Liver (tissue), 3 donors: ENCODE data around the gene LILRB5.
"Not testable (repeated sequence)": the region's sequence is repeated elsewhere in the genome, so short reads cannot be mapped to it uniquely, and the experiment has no call there.

Experiments used
- CTCF ChIP-seq: fragments of 150-350 bp; IDR thresholded peaks from 2 replicates; pipeline ENCODE4 v1.5.1; 2017; ENCODE audit warnings: improper control_type of control experiment, low read depth, low read length; ENCODE audit not compliant: missing input control
- EGR1 ChIP-seq, 2 donors: IDR thresholded peaks; 2 replicates each; pipeline ENCODE4 v1.6.1; 2016 to 2018; ENCODE audit warnings: antibody characterized with exemption in 2 of 2, low read depth in 2 of 2
- GABPA ChIP-seq, 2 donors: IDR thresholded peaks in 1 of 2; conservative IDR thresholded peaks in 1 of 2; 2 replicates each; pipeline ENCODE4 v1.6.1; 2016; ENCODE audit warnings: antibody characterized with exemption in 2 of 2, mild to moderate bottlenecking in 1 of 2, moderate library complexity in 1 of 2
- MAX ChIP-seq: IDR thresholded peaks from 2 replicates; pipeline ENCODE4 v1.6.1; 2016; ENCODE audit warnings: antibody characterized with exemption
- RAD21 ChIP-seq, 2 donors: IDR thresholded peaks; 2 replicates each; pipeline ENCODE4 v1.6.1; 2016; ENCODE audit warnings: antibody characterized with exemption in 2 of 2, mild to moderate bottlenecking in 2 of 2
- SP1 ChIP-seq: IDR thresholded peaks from 2 replicates; pipeline ENCODE4 v1.6.1; 2018; ENCODE audit warnings: antibody characterized with exemption, mild to moderate bottlenecking
- donor health status: healthy.
- donor health status: healthy.

- TF ChIP-seq CTCF; EGR1 (IDR thresholded peaks at IDR 0.05; ENCODE audit: low read depth in 2 of 2); GABPA (IDR thresholded peaks at IDR 0.05 in 1 of 2, conservative IDR thresholded peaks at IDR 0.05 in 1 of 2); RAD21 (IDR thresholded peaks at IDR 0.05); SP1; MAX: not testable (repeated sequence)
Measured at GRCh38 chr19:54224619-54225018, 32.5 kb downstream of the LILRB5 start.
